ENCODE data around the gene FAM107B.
"Not testable (repeated sequence)": the region's sequence is repeated elsewhere in the genome, so short reads cannot be mapped to it uniquely, and the experiment has no call there.

The FAM107B gene

DNA sequence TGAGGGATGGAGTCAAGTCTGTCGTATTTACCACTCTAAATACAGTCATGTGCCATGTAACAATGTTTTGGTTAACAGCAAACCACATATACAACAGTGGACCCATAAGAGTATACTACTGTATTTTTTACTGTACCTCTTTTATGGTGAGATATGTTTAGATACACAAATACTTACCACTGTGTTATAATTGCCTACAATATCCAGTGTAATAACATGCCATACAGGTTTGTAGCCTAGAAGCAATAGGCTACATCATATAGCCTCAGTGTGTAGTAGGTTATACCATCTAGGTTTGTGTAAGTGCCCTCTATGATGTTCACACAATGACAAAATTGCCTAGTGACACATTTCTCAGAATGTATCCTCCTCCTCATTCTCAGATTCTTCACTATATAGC lies 110.4 kb downstream of the FAM107B start:
- no peak for DNase-seq (ENCODE audit: low spot score)

DNA sequence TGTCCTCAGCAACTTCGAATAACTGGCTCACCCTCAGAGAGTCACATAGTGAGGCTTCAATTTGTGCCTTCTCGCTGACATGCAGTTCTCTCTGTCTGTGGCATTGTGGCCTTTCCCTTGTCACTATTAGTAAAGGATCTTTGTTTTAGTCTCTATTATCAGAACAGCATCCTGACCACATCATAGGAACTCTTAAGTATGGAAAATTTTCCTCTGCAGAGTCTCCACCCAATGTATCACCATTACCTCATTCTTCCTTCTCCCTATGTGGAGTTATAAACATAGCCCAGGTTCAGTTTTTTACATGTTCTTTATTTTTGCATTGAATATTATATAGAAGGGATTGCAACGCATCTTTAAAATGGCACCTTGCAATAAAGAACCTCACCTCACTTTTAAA lies 112.9 kb downstream of the FAM107B start:
- DNase-seq (ENCODE audit: low spot score): no peak

DNA sequence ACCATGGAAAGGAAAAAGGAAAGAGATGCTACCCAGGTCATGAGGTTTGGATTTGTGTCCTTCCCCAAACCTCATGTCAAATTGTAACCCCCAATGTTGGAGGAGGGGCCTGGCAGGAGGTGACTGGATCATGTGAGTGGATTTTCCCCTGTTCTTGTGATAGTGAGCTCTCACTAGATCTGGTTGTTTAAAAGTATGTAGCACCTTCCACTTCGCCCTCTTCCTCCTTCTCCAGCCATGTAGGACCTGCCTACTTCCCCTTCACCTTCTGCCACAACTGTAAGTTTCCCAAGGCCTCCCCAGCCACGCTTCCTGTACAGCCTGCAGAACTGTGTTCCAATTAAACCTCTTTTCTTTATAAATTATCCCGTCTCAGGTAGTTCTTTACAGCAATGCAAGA lies 113.9 kb downstream of the FAM107B start:
- DNase-seq (ENCODE audit: low spot score): no peak

DNA sequence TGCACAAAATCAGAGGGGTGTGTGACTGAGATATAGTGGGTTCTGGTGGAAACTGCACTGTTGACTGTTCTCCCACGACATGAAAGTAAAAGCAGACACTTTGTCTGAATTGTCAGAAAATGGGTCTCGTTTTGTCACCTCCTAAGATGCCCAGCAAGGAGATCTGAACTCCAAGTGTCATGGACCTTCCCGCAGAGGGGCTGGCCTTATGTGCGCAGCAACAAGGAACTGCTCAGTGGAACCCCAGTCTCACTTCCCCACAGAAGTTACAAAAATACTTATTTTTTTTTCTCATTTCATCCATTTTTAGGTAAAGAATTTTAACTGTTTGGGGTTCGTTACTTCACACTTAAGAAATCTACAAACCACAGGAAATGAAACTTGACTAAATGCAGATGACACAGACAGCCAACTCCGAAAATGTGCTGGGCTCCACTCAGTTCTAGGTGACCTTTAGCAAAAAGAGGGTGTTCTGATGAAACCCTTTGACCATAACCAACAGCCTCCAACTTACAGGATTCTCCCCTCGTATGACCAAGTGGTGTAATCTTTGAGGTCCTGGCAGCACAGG lies 115.0 kb downstream of the FAM107B start:
- DNase-seq (ENCODE audit: low spot score): peak; percentile 70

DNA sequence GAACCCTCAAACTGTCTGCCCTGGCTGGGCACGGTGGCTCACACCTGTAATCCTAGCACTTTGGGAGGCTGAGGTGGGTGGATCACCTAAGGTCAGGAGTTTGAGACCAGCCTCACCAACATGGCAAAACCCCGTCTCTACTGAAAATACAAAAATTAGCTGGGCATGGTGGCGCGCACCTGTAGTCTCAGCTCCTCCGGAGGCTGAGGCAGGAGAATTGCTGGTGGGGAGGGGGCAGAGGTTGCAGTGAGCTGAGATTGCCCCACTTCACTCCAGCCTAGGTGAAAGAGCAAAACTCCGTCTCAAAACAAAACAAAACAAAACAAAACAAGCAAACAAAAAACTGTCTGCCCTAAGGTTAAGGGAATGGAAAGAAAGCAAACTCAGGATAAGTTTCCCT lies 115.6 kb downstream of the FAM107B start:
- not testable (repeated sequence) for DNase-seq (ENCODE audit: low spot score)

DNA sequence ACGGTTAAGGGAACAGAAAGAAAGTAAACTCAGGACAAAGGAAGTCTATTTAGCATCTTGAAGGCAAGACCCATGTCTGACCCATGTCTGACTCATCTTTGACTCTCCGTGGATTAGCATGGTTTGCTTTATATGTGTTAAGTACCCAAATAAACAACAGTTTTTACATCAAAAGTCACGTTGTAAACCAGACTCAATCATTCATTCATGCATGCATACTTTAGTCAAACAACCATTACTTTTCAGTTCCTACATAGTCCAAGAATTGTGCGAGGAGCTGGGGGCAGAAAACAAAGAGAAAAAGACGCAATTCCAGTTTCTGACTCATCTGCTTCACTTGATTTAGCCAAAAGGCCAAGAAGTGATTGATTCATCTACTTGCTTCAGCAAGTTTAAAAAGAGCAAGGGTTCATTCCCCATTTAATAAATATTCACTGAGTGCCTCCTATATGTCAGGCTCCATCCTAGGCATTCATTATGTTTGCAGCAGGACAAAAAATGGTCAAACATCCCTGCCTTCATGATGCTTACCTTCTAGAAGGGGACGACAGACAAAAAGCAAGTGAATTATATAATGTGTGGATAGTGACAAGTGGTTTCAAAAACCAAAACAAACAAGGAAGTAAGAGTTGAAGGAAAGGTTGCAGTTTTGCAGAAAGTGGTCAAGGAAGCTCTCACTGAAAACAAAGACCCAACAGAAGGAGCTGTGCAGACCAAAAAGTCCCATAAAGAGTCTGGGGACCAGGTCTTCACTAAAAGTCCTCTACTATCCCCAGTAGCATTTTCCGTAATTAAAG lies 116.2 kb downstream of the FAM107B start:
- DNase-seq (ENCODE audit: low spot score): no peak

DNA sequence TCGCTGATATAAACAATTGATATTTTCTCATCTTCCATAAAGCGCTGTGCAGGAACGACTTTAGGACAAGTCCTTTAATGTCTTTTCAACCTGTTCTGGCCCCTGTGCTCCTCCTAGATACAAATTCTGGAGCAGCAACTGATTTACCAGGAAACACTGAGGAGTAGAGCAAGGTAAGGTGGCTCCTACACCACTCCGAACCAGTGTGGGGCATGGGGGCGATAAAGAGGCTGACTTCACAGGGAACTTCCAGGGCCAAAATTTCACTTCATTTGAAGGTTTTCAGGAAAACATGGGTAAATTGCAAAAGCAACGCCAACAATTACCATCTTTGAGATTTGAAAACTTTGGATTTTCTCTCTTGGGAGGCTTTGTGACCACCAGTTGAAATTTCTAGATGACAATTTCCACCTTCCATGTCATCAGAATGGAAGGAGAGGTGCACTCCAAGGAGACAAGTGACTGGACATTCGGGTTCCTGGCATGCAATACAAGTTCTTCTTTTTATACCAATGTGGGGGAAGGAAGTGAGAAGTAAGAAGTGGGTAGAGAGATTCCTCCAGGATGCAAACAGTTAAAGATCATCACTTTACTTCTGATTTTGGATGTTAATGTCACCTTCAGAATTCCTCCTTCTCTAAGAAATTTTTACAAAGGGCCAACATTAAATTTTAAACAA lies 118.5 kb downstream of the FAM107B start:
- DNase-seq (ENCODE audit: low spot score): no peak

DNA sequence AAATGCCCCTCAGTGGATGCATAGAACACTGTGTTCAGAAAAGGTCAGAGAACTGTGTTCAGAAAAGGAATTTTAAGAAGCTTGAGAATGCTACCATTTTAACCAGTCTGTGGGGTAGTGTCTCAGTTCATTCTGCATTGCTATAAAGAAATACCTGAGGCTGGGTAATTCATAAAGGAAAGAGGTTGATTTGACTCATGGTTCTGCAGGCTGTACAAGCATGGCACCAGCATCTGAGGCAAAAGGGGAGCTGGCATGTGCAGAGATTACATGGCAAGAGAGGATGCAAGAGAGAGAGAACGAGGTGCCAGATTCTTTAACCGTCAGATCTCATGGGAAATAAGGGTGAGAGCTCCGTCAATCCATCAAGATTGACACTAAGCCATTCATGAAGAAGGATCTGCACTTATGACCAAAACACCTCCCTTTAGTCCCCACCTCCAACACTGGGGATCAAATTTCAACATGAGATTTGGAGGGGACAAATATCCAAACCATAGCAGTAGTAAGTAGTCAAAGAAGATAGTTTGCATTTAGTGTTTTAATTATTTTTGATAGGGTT lies 119.8 kb downstream of the FAM107B start:
- DNase-seq (ENCODE audit: low spot score): no peak

DNA sequence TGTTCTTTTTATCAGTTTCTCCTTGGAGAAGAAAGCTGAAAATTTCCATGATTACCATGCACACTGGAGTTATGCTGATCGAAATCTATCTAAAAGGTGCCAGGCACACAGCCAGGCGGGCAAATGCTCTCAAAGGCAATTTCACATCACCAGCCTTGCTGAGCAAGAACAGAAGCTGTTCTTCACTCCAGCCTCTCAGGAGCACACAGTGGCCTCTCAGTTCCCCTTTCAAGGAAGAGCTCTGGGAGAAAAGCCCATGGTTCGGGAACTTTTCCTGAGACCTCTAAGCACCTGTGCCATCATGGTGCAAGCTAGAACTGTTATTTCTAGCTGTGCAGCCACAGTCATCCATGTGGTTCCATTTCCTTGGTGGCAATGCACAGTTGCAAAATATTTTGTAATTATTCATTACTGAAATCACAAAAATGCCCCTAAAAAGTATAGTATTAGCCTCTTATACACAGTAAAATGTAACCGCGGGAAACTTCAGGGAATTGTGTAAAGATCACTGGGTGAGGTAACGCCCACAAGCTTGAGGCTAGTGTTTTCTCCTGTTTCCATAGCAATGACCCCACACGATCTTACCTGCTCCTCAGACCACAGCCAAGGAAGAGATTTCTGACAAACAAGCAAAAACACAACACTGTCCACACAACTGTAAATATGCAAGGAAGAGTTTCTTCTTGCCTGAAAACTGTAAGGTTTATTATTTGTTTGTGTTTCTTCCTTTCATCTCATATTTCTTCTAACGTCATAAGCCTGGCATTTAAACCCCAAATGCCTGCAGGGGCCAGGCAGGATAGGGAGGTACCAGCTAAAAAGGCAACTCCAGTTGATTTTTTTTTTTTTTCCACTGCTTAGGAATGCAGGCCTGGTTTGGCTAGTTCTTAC lies 121.2 kb downstream of the FAM107B start:
- peak; percentile 74 for DNase-seq (ENCODE audit: low spot score)

DNA sequence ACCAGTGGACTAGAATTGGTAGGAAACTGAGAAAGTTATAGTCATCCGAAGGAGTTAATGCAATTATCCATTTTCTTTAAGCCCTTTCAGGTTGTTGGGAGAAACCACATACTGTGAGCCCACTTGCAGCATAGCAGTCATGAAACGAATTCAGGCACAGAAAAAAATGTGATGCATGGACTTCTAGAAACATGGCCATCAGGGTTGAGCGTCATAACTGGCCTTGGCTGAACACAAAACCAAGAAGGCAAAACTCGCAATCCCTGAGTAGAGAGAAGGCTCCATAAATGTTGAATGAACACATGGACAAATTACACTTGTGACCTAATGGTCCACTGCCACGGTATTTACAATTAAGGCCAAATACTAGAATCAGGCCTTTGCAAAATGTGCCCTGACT lies 121.9 kb downstream of the FAM107B start:
- DNase-seq (ENCODE audit: low spot score): no peak

DNA sequence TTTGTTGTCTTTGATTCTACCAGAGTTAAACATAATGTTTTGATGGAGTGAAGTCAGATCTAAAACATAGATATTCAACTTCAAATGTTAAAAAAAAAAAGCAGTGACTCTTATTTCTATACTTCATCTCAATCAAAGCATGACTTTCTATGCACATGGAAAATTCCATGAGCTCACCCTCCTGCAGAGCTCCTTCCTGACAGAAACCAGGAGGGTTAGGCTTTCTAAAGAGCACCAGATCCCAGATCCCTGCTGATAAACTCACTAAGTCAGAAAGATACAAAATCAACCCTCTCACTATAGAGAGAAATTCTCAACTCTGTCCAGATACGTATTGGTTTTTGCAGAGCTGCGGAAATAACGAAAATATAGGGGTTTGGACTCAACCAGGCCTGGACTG lies 122.6 kb downstream of the FAM107B start:
- no peak for DNase-seq (ENCODE audit: low spot score)

DNA sequence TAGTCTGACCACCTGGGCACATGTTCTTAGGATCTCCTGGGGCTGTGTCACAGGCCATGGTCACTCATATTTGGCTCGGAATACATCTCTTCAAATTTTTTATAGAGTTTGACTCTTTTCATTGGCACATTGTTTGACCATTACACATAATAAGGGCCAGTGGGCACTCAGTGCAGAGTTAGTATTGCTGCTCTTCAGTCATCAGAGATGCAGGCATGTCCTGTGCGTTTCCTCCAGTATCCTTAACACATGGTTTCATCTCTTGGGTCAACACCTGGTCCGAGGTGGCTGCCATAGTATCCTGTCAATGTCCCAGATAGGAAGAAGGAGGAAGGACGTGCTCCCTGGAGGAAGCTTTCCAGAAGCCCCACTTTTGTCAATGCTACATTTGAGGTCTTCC lies 125.0 kb downstream of the FAM107B start:
- DNase-seq (ENCODE audit: low spot score): no peak

DNA sequence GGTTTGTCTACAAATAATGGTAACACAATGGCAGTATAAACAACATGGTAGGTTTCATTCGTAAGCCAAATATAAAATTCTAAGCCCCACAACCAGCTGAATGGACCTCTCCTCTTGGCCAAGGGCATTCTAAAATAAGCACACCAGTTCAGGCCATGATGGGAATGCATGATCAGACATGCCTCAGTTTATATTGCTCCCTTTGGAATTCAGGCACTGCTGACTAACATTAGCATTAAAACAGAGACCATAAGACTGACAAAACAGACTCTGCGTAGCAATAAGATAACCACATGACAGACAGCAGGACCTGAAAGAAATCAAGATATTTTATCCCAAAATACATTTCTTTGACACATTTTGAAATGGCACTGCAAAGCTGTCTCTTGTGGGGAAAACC lies 125.8 kb downstream of the FAM107B start:
- DNase-seq (ENCODE audit: low spot score): no peak

DNA sequence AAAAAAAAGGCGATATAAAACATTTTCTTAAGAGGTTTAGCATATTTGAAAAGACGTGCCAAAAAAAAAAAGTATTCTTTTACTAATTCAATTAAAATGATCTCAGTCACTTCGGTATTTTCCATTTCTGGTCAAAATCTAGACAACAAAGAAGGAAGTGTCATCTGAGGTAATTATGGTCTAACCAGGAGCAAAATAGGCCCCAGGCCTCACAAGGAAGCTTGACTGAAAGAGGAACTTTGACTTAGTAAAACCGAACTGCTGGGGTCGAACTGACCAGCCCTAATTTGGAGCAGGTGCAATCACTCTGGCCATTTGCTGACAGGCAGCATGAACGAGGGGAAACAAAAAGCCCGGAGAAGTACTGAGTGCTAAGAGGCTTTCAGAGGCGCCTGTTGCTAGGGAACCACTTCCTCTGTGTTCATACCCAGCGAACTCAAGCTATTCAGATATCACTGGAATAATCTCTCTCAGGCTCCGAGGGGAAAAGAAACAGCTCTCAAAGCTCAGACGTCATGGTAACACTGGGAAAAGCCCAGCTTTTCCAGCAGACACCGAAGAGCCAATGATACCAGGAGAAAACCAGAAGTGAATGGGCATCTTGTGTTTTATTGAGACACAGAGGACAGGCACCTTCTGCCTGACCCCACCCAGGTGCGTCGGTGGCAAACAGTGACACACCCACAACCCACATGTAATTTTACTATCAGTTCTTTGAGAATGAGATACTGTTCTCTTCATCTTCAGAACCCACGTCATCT lies 126.5 kb downstream of the FAM107B start:
- DNase-seq (ENCODE audit: low spot score): peak; percentile 80

DNA sequence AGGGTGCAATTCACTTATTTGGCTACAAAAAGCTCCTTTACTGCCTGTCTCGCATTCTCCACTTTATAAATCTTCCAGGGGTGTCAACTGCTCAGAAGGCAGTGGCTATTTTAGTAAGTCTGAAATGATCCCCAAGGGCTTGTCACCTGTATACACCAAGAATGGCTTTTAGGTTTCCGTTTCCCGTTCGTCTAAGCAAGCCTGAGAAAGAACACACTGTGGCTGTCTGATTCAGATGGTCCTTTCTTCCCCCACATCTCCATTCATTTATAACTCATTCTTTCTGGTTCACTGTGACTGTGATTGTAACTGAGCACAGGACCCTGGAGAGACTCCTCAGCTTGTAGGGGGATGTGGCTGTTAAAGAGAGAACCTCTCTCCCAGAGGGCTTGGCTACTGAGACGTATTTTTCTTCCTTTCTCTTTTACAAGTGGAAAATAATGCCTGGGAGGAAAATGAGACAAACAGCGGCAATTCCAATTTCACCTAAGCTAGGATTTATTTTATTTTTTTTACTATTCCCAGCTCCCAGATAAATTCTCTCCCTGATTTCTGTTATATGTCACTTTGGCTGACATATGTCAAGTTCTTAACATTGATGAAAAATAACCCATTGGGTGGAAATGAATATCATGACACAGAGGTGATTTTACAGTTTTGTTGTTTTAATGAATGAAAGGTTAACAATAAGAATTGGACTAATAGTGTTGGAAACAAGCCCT lies 129.3 kb downstream of the FAM107B start:
- peak; percentile 28 for DNase-seq (ENCODE audit: low spot score)

DNA sequence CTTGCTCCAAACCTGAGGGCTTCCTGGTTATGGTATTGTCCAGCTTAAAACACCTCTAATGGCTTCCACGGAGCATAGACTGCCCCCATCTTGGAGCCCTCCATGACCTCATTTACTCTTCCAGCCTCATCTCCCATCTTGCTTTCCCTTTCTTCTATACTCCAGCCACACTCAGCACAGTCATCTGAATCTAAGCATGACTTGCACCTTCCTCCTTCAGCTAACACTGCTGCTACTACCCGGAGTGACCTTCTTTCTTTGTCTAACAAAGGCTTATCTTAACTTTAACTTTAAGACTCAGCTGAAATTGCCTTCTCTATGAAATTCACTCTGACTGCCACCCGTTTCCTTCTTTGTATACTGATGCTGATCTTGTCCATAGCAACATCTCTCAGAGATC lies 135.1 kb downstream of the FAM107B start:
- DNase-seq (ENCODE audit: low spot score): no peak

DNA sequence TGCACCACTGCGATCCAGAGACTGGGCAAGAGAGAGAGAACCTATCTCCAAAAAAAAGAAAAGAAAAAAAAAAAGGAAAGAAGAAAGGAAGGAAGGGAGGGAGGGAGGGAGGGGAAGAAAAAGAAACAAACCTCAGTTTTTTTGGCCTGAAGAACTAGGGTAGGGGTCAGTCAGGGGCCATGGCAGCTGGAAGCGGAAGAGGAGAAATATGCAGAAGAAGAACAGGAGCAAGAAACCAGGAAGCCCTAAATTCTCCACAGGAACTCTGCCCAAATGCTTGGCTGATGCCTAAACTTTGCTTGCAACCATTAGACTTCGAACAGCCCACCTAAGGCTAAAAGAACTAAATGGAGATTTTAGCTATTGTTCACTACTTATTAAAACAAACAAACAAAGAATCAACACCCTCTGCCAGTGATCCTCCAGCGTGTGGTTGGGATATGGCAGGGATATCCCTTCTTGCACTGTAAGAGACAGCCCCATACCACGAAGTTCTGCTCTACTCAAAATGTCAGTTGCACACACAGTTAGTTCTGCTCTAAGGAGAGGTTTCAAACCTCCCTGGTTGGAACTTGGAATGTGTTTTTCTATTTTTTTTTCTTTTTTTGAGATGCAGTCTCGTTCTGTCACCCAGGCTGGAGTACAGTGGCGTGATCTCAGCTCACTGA lies 139.5 kb downstream of the FAM107B start:
- DNase-seq (ENCODE audit: low spot score): no peak

DNA sequence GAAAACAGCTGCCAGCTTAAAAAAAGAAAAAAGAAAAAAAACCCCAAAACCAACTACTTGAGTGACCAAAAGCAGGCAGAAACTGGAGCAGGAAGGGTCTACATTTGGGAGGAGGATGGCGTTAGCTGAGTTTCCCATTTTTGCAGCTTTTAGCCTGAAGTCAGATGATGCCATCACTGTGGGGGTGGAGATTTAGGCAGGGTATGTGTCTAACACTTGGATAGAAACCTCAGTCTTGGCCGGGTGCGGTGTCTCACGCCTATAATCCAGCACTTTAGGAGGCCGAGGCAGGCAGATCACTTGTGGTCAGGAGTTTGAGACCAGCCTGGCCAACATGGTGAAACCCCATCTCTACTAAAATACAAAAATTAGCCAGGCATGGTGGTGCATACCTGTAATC lies 140.1 kb downstream of the FAM107B start:
- DNase-seq (ENCODE audit: low spot score): not testable (repeated sequence)

DNA sequence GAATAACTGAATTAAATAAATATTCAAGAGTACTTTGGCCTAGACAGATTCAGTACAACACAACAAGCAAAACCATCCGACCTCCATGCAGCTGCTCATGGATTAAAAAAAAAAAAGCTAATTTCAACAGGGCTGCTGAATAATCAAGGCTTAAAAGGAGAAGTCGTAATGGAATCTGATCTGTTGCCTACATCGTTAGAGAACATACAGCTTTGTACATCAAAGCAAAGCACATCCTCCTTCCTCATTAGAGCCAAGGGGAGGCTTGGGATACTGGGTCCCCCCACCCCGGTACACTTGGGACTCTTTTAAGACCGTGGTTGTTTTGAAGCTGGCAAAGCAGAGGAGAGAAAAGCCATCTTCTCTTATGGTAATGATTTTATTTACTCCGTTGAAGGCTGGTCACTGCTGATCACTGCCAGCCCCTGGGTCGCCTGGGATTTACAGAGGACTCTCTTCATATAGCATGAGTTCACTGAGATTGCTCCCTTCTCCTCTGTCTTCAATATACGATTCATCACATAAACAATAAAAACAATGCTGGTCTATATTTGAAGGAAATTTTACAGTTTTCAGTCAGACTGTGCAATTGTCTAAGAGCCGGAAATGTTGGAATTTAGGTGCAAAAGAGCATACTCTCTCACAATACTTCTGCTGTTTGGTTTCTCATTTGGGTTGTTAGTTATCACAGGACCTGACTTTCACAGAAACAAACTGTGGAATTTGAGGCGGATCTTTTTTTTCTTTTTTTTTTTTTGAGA lies 148.8 kb downstream of the FAM107B start:
- no peak for DNase-seq (ENCODE audit: low spot score)
